GM20000 (cell line): Measurements from ENCODE around the gene KMT2D.

ENCODE experiments used
- DNase-seq: peaks from one replicate; pipeline ENCODE4 v3.0.0; 2012; ENCODE audit warnings: low spot score
- CTCF ChIP-seq: IDR thresholded peaks from 2 replicates; pipeline ENCODE4 v1.5.1; 2012; ENCODE audit warnings: mild to moderate bottlenecking, control low read depth; ENCODE audit errors: extremely low read depth, missing control alignments

The KMT2D gene

DNA sequence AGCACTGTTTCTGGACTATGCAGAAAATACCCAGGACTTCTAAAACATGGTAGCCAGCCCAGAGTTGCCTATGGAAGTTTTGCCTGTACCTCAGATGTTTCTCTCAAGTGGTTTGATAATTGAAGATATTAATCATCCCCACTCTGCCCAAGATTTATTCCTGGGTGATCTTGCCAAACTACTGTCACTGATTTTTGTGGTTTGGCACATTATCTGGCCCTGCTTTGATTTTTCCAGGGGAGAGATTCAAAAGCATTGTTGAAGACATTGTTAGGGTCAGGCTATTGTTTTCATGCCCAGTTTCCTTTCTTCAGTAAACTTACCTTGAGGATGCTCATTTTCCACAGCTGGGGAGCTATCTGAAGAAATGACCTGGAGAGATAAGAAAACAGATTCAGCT, 47.9 kb downstream of the KMT2D start:
- no peak for DNase-seq
- no peak for TF ChIP-seq CTCF
